ENCODE data around the gene PDE3A.

- TF ChIP-seq CTCF (IDR thresholded peaks at IDR 0.05) (no peak), POLR2AphosphoS5 (IDR thresholded peaks at IDR 0.05; ENCODE audit: low read depth, low read length) (no peak), NRF1 (IDR thresholded peaks at IDR 0.05; ENCODE audit: low read depth, low read length) (no peak), SMC3 (IDR thresholded peaks at IDR 0.05; ENCODE audit: low read depth, low read length) (no peak)
- TF ChIP-seq, protein P1, sequence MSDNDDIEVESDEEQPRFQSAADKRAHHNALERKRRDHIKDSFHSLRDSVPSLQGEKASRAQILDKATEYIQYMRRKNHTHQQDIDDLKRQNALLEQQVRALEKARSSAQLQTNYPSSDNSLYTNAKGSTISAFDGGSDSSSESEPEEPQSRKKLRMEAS (IDR thresholded peaks at IDR 0.05; ENCODE audit: low read depth) = no peak
Measured at GRCh38 chr12:20505056-20505455, 136.7 kb downstream of the PDE3A start.

Measured in SK-N-SH (cell line).